ENCODE measurements around the gene LTA4H.

LTA4H gene

DNA sequence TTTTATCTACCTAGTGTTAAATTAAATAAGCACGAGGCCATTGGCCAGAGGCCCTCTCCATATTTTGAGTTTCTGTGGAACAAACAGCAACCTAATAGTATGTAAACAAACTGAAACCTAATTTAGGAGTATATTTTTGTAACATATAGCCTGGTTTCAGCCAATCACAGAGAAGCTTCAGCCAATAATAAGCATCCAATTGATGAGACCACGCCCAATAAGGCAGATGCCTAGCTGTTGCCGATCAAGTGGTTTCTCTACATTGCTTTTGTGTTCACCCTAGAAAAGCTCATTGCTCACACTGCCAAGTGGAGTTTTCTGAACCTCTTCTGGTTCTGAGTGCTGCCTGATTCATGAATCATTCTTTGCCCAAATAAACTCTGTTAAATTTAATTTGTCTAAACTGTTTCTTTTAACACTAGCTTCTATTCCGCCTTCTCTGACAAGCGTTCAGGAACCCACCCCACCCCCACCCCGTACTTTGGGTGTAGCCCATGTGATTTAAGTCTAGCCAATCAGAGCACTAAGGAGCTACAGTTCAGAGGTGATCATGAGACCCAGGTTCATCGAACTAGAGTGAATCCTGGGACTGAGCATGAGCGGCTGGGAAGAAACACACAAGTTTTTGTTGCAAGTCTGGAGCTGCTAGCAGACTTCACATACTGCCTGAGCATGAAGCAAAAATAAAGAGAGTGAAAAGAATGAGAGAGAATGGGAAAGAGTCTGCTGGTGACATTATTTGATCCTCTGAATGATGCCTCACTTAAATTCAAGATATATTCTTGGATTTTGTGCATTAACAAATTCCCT, 21.5 kb upstream of the LTA4H start:
- WGBS, 2 experiments (ENCODE audit: insufficient coverage in 2 of 2): 90 to 99% methylated on average over 4 to 7 of the region's 8 CpGs
- no peak overlapping the region for H3K27ac ChIP-seq (ENCODE audit: low read depth, low read length, severe bottlenecking)

DNA sequence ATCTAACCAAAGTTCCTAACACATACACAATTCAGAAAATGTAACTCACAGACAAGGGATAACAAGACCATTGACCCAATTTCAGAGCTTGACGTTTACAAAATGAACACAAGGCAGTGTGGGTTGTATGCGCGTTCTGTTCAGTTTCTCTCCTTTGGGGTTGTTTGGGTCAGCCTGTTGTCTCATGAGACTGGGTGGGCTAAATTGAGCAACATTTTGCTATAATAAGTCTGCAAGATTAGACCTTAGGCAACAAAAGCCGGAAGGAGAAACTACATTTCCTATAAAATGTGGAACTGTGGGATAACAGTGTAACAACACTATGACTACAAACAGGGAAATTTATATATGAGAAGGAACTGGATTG, 18.8 kb upstream of the LTA4H start:
- Histone ChIP-seq H3K9me3 (ENCODE audit: control insufficient read depth, low read length) (no peaks in the 10 kb centered on the region), H3K36me3 (ENCODE audit: control insufficient read depth, insufficient read depth, low read length) (no peaks in the 10 kb centered on the region), H3K4me3 (ENCODE audit: extremely low read depth, insufficient read depth, low read length, poor library complexity, severe bottlenecking) (no peak overlapping the region), H3K4me1 (ENCODE audit: control insufficient read depth, insufficient read depth, low read length, poor library complexity, severe bottlenecking) (no peaks in the 10 kb centered on the region), H3K27ac (ENCODE audit: low read depth, low read length, severe bottlenecking) (no peak overlapping the region)
- WGBS, 2 experiments (ENCODE audit: insufficient coverage in 2 of 2): 82 to 100% methylated on average over 3 to 4 of the region's 4 CpGs

More for the DNA sequence above, 21.5 kb upstream of the LTA4H start:
- no peak overlapping the region for H3K4me3 ChIP-seq (ENCODE audit: extremely low read depth, insufficient read depth, low read length, poor library complexity, severe bottlenecking)
- no peaks in the 10 kb centered on the region for H3K36me3 ChIP-seq (ENCODE audit: control insufficient read depth, insufficient read depth, low read length)
- no peaks in the 10 kb centered on the region for H3K4me1 ChIP-seq (ENCODE audit: control insufficient read depth, insufficient read depth, low read length, poor library complexity, severe bottlenecking)
- H3K9me3 ChIP-seq (ENCODE audit: control insufficient read depth, low read length): no peaks in the 10 kb centered on the region

DNA sequence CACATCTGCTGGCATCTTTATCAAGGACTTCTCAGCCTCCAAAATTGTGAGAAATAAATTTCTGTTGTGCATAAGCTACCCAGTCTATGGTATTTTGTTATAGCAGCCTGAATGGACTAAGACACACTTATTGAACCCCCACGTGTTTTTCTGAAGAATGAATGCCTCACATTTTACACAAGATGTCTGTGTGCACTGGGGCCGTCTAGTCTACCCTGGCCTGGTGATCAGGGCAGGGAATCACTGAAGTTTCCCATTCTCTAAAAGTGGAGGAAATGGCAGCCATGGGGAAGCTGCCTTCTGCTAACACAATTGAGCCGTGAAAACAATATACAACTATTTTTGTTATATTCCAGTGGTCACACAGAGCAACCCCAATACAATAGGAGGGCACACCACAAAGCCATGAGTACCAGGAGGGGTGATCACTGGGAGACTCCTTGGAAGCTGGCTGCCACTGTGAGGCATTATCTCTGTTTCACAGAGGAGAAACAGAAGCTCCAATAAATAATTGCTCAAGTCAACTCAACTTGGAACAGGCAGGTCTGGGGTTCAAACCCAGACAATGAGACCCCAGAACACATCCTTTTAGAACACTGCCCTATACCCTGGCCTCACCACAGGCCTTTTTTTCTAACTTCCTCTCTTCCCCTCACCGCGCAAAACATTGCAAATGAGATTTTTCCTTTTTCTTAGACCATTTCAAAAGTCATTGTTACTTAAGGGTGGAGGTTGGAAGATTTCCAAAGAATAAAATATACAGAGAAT, 18.3 kb upstream of the LTA4H start:
- H3K9me3 ChIP-seq (ENCODE audit: control insufficient read depth, low read length): no peaks in the 10 kb centered on the region
- H3K27ac ChIP-seq (ENCODE audit: low read depth, low read length, severe bottlenecking): no peak overlapping the region
- H3K4me3 ChIP-seq (ENCODE audit: extremely low read depth, insufficient read depth, low read length, poor library complexity, severe bottlenecking): no peak overlapping the region
- H3K4me1 ChIP-seq (ENCODE audit: control insufficient read depth, insufficient read depth, low read length, poor library complexity, severe bottlenecking): no peaks in the 10 kb centered on the region
- WGBS, 2 experiments (ENCODE audit: insufficient coverage in 2 of 2): 80% methylated on average over 2 of the region's 5 CpGs; no CpG with 5 or more reads in 1 of the 2 experiments
- no peaks in the 10 kb centered on the region for H3K36me3 ChIP-seq (ENCODE audit: control insufficient read depth, insufficient read depth, low read length)

DNA sequence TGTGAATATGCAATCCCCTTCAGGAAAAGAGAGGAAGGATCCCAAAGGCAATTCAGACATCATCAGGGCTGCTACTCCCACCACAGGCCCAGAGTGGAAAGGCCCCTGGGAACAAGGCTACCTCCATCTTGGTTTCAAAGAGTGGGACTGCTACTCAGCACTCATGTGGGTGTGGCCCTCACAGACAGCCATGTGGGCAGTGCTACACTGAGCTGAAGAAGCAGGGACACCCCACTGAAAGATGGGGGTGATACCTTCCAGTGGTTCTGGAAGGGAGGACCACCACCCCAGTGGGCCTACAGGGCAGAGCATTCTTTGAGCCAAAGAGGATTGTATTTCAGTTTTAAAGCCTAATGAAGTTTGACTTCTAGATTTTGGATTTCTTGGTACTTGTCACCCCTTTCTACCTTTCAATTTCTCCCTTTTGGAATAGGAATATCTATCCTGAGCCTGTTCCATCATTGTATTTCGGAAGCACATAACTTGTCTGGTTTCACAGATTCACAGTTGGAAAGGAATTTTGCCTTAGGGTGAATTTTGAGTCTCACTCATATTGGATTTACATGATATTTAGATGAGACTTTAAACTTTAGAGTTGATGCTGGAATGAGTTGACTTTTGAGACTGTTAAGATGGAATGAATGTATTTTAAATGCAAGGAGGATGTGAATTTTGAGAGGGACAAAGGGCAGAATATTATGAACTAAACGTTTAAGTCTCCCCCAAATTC, 16.5 kb upstream of the LTA4H start:
- Histone ChIP-seq H3K4me1 (ENCODE audit: control insufficient read depth, insufficient read depth, low read length, poor library complexity, severe bottlenecking) (no peaks in the 10 kb centered on the region), H3K9me3 (ENCODE audit: control insufficient read depth, low read length) (no peaks in the 10 kb centered on the region), H3K27ac (ENCODE audit: low read depth, low read length, severe bottlenecking) (no peak overlapping the region), H3K36me3 (ENCODE audit: control insufficient read depth, insufficient read depth, low read length) (no peaks in the 10 kb centered on the region), H3K4me3 (ENCODE audit: extremely low read depth, insufficient read depth, low read length, poor library complexity, severe bottlenecking) (no peak overlapping the region)
- WGBS, 2 experiments (ENCODE audit: insufficient coverage in 2 of 2): no CpG with 5 or more reads among the region's 2 CpGs

DNA sequence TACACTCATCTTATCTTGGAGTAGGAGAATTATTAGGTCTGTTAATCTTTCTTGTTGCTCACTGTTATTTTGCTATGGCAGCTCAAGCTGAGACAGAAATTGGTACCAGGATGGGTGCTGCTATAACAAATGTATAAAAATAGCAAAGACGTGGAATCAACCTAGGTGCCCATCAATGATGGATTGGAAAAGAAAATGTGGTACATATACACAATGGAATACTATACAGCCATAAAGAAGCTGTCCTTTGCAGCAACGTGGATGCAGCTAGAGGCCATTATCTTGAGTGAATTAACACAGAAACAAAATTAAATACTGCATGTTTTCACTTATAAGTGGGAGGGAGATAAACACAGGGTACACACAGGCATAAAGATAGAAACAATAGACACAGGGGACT, 14.8 kb upstream of the LTA4H start:
- no peak overlapping the region for H3K4me3 ChIP-seq (ENCODE audit: extremely low read depth, insufficient read depth, low read length, poor library complexity, severe bottlenecking)
- H3K27ac ChIP-seq (ENCODE audit: low read depth, low read length, severe bottlenecking): no peak overlapping the region
- no peaks in the 10 kb centered on the region for H3K36me3 ChIP-seq (ENCODE audit: control insufficient read depth, insufficient read depth, low read length)
- H3K9me3 ChIP-seq (ENCODE audit: control insufficient read depth, low read length): no peaks in the 10 kb centered on the region
- H3K4me1 ChIP-seq (ENCODE audit: control insufficient read depth, insufficient read depth, low read length, poor library complexity, severe bottlenecking): no peaks in the 10 kb centered on the region
- WGBS, 2 experiments (ENCODE audit: insufficient coverage in 2 of 2): 100% methylated on average over 1 of the region's 2 CpGs; no CpG with 5 or more reads in 1 of the 2 experiments

DNA sequence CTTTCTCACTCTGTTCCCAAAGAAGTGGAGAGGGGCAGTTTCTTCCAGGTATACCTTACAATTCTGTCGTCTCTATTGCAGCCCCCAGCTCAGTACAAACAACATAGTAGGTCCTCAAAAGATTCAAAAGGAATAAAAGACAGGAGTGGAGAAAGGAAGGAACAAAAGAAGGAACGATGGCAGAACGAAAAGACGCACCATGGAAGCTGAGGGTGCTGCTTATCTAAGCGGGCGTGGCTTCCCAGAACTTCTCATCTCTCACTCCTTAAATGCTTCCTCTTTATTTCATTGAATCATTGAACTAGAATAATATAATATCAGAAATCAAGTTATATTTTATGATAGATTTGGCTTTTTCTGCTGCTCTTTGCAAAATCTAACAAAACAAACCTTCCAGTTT, 13.7 kb upstream of the LTA4H start:
- Histone ChIP-seq H3K9me3 (ENCODE audit: control insufficient read depth, low read length) (no peaks in the 10 kb centered on the region), H3K4me3 (ENCODE audit: extremely low read depth, insufficient read depth, low read length, poor library complexity, severe bottlenecking) (no peak overlapping the region), H3K4me1 (ENCODE audit: control insufficient read depth, insufficient read depth, low read length, poor library complexity, severe bottlenecking) (no peaks in the 10 kb centered on the region), H3K27ac (ENCODE audit: low read depth, low read length, severe bottlenecking) (no peak overlapping the region), H3K36me3 (ENCODE audit: control insufficient read depth, insufficient read depth, low read length) (no peaks in the 10 kb centered on the region)
- 100% methylated on average over 1 of the region's 6 CpGs; no CpG with 5 or more reads in 1 of the 2 experiments for WGBS, 2 experiments (ENCODE audit: insufficient coverage in 2 of 2)

DNA sequence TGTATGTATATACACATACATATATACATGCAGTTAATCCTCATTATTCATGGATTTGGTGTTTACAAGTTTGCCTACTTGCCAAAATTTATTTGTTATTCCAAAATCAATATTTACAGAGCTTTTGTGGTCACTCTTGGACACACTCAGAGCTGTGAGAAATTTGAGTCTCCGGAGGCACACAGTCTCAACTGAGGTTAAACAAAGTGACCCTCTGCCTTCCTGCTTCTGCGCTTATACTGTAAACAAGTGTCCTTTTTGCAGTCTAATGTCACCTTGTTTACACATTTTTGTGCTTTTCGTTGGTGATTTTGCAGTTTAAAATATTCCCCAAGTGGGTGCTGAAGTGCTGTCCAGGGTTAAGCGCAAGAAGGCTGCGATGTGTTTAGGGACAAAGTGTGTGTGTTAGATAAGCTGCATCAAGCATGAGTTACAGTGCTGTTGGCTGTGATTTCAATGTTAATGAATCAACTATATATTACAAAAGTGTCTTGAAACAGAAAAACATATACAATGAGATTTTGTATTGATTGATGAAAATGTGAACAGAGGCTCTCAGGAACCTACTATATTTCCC, 13.1 kb upstream of the LTA4H start:
- H3K4me1 ChIP-seq (ENCODE audit: control insufficient read depth, insufficient read depth, low read length, poor library complexity, severe bottlenecking): no peaks in the 10 kb centered on the region
- no peaks in the 10 kb centered on the region for H3K9me3 ChIP-seq (ENCODE audit: control insufficient read depth, low read length)
- H3K4me3 ChIP-seq (ENCODE audit: extremely low read depth, insufficient read depth, low read length, poor library complexity, severe bottlenecking): no peak overlapping the region
- 86% methylated on average over 2 to 3 of the region's 5 CpGs for WGBS, 2 experiments (ENCODE audit: insufficient coverage in 2 of 2)
- H3K36me3 ChIP-seq (ENCODE audit: control insufficient read depth, insufficient read depth, low read length): no peaks in the 10 kb centered on the region
- H3K27ac ChIP-seq (ENCODE audit: low read depth, low read length, severe bottlenecking): no peak overlapping the region

DNA sequence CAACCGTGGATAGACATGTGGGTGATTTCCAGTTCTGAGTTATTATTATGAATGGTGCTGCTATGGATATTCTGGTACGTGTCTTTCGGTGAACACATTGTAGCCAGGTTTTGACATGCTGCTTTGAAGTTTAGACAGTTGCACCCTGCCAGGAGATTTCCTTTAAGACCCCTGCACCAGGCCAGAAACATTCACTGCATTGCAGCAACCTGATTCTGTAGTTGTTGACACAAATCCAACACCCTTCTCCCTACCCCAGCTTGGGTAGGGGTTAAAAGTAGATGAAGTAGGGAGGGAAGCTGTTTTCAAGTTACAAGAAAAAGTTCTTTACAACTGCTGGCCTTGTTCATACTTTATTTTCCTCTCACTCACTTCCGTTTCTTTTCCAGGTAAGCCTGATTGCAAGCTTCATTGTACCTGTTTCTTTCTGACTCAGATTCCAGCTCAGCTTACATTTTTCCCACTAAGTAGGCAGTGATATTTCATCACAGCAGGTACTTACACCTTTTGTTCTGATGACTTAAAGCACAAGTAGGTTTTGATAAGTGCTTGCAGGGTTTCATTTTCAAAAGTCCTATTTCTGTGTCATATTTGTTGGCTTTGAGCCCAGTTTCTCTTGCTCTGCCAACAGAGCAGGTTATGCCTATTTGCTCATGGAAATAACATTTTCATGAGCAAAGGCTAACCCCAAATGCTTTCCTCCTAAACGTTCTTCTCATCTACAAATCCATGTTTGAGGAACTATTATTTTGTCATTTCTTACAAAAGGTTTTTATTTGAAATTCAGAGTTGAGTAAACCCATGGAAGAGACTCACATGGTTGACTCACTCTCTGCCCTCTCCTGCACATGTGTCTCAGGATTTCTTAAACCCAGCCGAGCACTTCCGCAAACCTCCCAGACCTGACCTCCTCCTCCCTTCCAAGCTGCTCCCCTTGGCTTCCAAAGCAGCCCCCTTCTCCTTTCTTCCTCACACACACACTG, 12.1 kb upstream of the LTA4H start:
- H3K4me3 ChIP-seq (ENCODE audit: extremely low read depth, insufficient read depth, low read length, poor library complexity, severe bottlenecking): no peak overlapping the region
- no peaks in the 10 kb centered on the region for H3K36me3 ChIP-seq (ENCODE audit: control insufficient read depth, insufficient read depth, low read length)
- H3K4me1 ChIP-seq (ENCODE audit: control insufficient read depth, insufficient read depth, low read length, poor library complexity, severe bottlenecking): no peaks in the 10 kb centered on the region
- no peaks in the 10 kb centered on the region for H3K9me3 ChIP-seq (ENCODE audit: control insufficient read depth, low read length)
- H3K27ac ChIP-seq (ENCODE audit: low read depth, low read length, severe bottlenecking): no peak overlapping the region
- WGBS, 2 experiments (ENCODE audit: insufficient coverage in 2 of 2): 88 to 96% methylated on average over 4 to 5 of the region's 7 CpGs

DNA sequence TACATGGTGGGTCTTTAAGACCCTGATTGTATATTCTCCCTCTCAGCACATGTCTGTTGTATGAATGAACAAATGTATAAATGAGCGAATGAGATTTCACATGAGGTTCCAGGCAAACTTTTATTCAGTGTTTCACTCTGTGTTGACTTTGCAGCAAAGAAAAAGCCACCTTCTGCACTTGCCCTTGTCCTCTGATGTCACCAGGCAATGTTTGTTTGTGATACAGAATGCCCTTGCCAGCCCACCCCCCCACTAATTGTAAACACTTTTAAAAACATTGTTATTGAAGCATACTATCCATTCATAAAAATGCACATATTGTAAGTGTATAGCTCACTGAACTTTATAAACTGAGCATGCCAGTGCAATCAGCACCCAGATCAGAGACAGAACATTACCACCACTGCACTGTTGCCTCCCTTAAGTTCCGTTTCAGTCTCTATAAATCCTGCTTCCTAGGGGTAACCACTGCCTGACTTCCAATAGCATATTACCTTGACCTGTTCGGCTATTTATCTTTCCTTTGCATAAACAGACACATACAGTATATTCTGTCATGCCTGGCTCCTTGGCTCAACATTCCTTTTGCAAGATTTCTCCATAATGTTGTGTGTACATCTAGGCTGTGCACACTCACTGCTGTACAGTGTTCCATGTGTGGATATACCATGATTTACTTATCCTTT, 11.3 kb upstream of the LTA4H start:
- Histone ChIP-seq H3K36me3 (ENCODE audit: control insufficient read depth, insufficient read depth, low read length) (no peaks in the 10 kb centered on the region), H3K27ac (ENCODE audit: low read depth, low read length, severe bottlenecking) (no peak overlapping the region), H3K4me3 (ENCODE audit: extremely low read depth, insufficient read depth, low read length, poor library complexity, severe bottlenecking) (no peak overlapping the region), H3K9me3 (ENCODE audit: control insufficient read depth, low read length) (no peaks in the 10 kb centered on the region), H3K4me1 (ENCODE audit: control insufficient read depth, insufficient read depth, low read length, poor library complexity, severe bottlenecking) (no peaks in the 10 kb centered on the region)
- 88 to 89% methylated on average over 2 to 3 of the region's 3 CpGs for whole genome bisulfite sequencing, 2 experiments (ENCODE audit: insufficient coverage in 2 of 2)
